ENCODE measurements around the gene CPNE6.

The CPNE6 gene

GRCh38 chr14:24064091-24064795 is 7.1 kb upstream of the CPNE6 start:
- H3K4me1 ChIP-seq (ENCODE audit: insufficient read depth, low read length), result no peaks in the 10 kb centered on the region
- H3K36me3 ChIP-seq (ENCODE audit: insufficient read depth, low read length), result no peaks in the 10 kb centered on the region
- H3K4me3 ChIP-seq (ENCODE audit: low read length), result no peak overlapping the region
- H3K27me3 ChIP-seq (ENCODE audit: insufficient read depth, low read length), result no peaks in the 10 kb centered on the region
- H3K9me3 ChIP-seq (ENCODE audit: insufficient read depth, low read depth, low read length), result no peaks in the 10 kb centered on the region
- 91% methylated on average over 7 of the region's 7 CpGs for WGBS
- H3K27ac ChIP-seq (ENCODE audit: low read depth, low read length), result no peak overlapping the region
- H3K9ac ChIP-seq (ENCODE audit: low read depth, low read length), result no peak overlapping the region

GRCh38 chr14:24064856-24065255 is 6.5 kb upstream of the CPNE6 start:
- no peak overlapping the region for H3K9ac ChIP-seq (ENCODE audit: low read depth, low read length)
- 95% methylated on average over 12 of the region's 15 CpGs for WGBS
- H3K27me3 ChIP-seq (ENCODE audit: insufficient read depth, low read length), result no peaks in the 10 kb centered on the region
- no peak overlapping the region for H3K4me3 ChIP-seq (ENCODE audit: low read length)
- H3K27ac ChIP-seq (ENCODE audit: low read depth, low read length), result no peak overlapping the region
- no peaks in the 10 kb centered on the region for H3K36me3 ChIP-seq (ENCODE audit: insufficient read depth, low read length)
- H3K9me3 ChIP-seq (ENCODE audit: insufficient read depth, low read depth, low read length), result no peaks in the 10 kb centered on the region
- H3K4me1 ChIP-seq (ENCODE audit: insufficient read depth, low read length), result no peaks in the 10 kb centered on the region

- H3K27me3 ChIP-seq (ENCODE audit: insufficient read depth, low read length), result no peaks in the 10 kb centered on the region
- WGBS, result 79% methylated on average over 8 of the region's 8 CpGs
- H3K9ac ChIP-seq (ENCODE audit: low read depth, low read length), result no peak overlapping the region
- H3K36me3 ChIP-seq (ENCODE audit: insufficient read depth, low read length), result no peaks in the 10 kb centered on the region
- H3K4me1 ChIP-seq (ENCODE audit: insufficient read depth, low read length), result no peaks in the 10 kb centered on the region
- no peaks in the 10 kb centered on the region for H3K9me3 ChIP-seq (ENCODE audit: insufficient read depth, low read depth, low read length)
- H3K27ac ChIP-seq (ENCODE audit: low read depth, low read length), result no peak overlapping the region
- no peak overlapping the region for H3K4me3 ChIP-seq (ENCODE audit: low read length)
Observed at GRCh38 chr14:24065408-24065807, 6.0 kb upstream of the CPNE6 start.

- no peak overlapping the region for H3K4me3 ChIP-seq (ENCODE audit: low read length)
- no peaks in the 10 kb centered on the region for H3K36me3 ChIP-seq (ENCODE audit: insufficient read depth, low read length)
- no peak overlapping the region for H3K9ac ChIP-seq (ENCODE audit: low read depth, low read length)
- H3K9me3 ChIP-seq (ENCODE audit: insufficient read depth, low read depth, low read length), result no peaks in the 10 kb centered on the region
- H3K4me1 ChIP-seq (ENCODE audit: insufficient read depth, low read length), result no peaks in the 10 kb centered on the region
- no peaks in the 10 kb centered on the region for H3K27me3 ChIP-seq (ENCODE audit: insufficient read depth, low read length)
- no peak overlapping the region for H3K27ac ChIP-seq (ENCODE audit: low read depth, low read length)
- 92% methylated on average over 8 of the region's 8 CpGs for WGBS
Observed at GRCh38 chr14:24066496-24067132, 4.7 kb upstream of the CPNE6 start.

GRCh38 chr14:24067133-24068082 is 4.0 kb upstream of the CPNE6 start:
- WGBS, result 95% methylated on average over 12 of the region's 12 CpGs
- H3K27ac ChIP-seq (ENCODE audit: low read depth, low read length), result no peak overlapping the region
- no peak overlapping the region for H3K9ac ChIP-seq (ENCODE audit: low read depth, low read length)
- H3K9me3 ChIP-seq (ENCODE audit: insufficient read depth, low read depth, low read length), result no peaks in the 10 kb centered on the region
- H3K4me1 ChIP-seq (ENCODE audit: insufficient read depth, low read length), result no peaks in the 10 kb centered on the region
- no peaks in the 10 kb centered on the region for H3K36me3 ChIP-seq (ENCODE audit: insufficient read depth, low read length)
- H3K4me3 ChIP-seq (ENCODE audit: low read length), result no peak overlapping the region
- H3K27me3 ChIP-seq (ENCODE audit: insufficient read depth, low read length), result no peaks in the 10 kb centered on the region

- no peaks in the 10 kb centered on the region for H3K9me3 ChIP-seq (ENCODE audit: insufficient read depth, low read depth, low read length)
- no peak overlapping the region for H3K27ac ChIP-seq (ENCODE audit: low read depth, low read length)
- whole genome bisulfite sequencing, result 91% methylated on average over 10 of the region's 10 CpGs
- no peak overlapping the region for H3K9ac ChIP-seq (ENCODE audit: low read depth, low read length)
- no peak overlapping the region for H3K4me3 ChIP-seq (ENCODE audit: low read length)
- H3K4me1 ChIP-seq (ENCODE audit: insufficient read depth, low read length), result no peaks in the 10 kb centered on the region
- H3K36me3 ChIP-seq (ENCODE audit: insufficient read depth, low read length), result no peaks in the 10 kb centered on the region
- no peaks in the 10 kb centered on the region for H3K27me3 ChIP-seq (ENCODE audit: insufficient read depth, low read length)
Observed at GRCh38 chr14:24068711-24069410, 2.5 kb upstream of the CPNE6 start.

GRCh38 chr14:24069411-24069735 is 2.0 kb upstream of the CPNE6 start:
- no peaks in the 10 kb centered on the region for H3K4me1 ChIP-seq (ENCODE audit: insufficient read depth, low read length)
- no peak overlapping the region for H3K9ac ChIP-seq (ENCODE audit: low read depth, low read length)
- H3K9me3 ChIP-seq (ENCODE audit: insufficient read depth, low read depth, low read length), result no peaks in the 10 kb centered on the region
- no peaks in the 10 kb centered on the region for H3K36me3 ChIP-seq (ENCODE audit: insufficient read depth, low read length)
- H3K27me3 ChIP-seq (ENCODE audit: insufficient read depth, low read length), result no peaks in the 10 kb centered on the region
- 90% methylated on average over 6 of the region's 6 CpGs for WGBS
- no peak overlapping the region for H3K4me3 ChIP-seq (ENCODE audit: low read length)
- no peak overlapping the region for H3K27ac ChIP-seq (ENCODE audit: low read depth, low read length)

- Histone ChIP-seq H3K9ac (ENCODE audit: low read depth, low read length) (no peak overlapping the region), H3K4me1 (ENCODE audit: insufficient read depth, low read length) (no peaks in the 10 kb centered on the region), H3K4me3 (ENCODE audit: low read length) (no peak overlapping the region), H3K27ac (ENCODE audit: low read depth, low read length) (no peak overlapping the region), H3K27me3 (ENCODE audit: insufficient read depth, low read length) (no peaks in the 10 kb centered on the region), H3K9me3 (ENCODE audit: insufficient read depth, low read depth, low read length) (no peaks in the 10 kb centered on the region), H3K36me3 (ENCODE audit: insufficient read depth, low read length) (no peaks in the 10 kb centered on the region)
- 90% methylated on average over 10 of the region's 10 CpGs for WGBS
Observed at GRCh38 chr14:24070285-24071143, 848 bp upstream of the CPNE6 start.

- no peaks in the 10 kb centered on the region for H3K27me3 ChIP-seq (ENCODE audit: insufficient read depth, low read length)
- 89% methylated on average over 12 of the region's 12 CpGs for WGBS
- no peak overlapping the region for H3K9ac ChIP-seq (ENCODE audit: low read depth, low read length)
- H3K27ac ChIP-seq (ENCODE audit: low read depth, low read length), result no peak overlapping the region
- no peaks in the 10 kb centered on the region for H3K9me3 ChIP-seq (ENCODE audit: insufficient read depth, low read depth, low read length)
- no peaks in the 10 kb centered on the region for H3K4me1 ChIP-seq (ENCODE audit: insufficient read depth, low read length)
- H3K36me3 ChIP-seq (ENCODE audit: insufficient read depth, low read length), result no peaks in the 10 kb centered on the region
- H3K4me3 ChIP-seq (ENCODE audit: low read length), result no peak overlapping the region
Observed at GRCh38 chr14:24071836-24072430, 571 bp downstream of the CPNE6 start.

- Histone ChIP-seq H3K4me1 (ENCODE audit: insufficient read depth, low read length) (no peaks in the 10 kb centered on the region), H3K9me3 (ENCODE audit: insufficient read depth, low read depth, low read length) (no peaks in the 10 kb centered on the region), H3K36me3 (ENCODE audit: insufficient read depth, low read length) (no peaks in the 10 kb centered on the region), H3K9ac (ENCODE audit: low read depth, low read length) (no peak overlapping the region), H3K27me3 (ENCODE audit: insufficient read depth, low read length) (no peaks in the 10 kb centered on the region), H3K27ac (ENCODE audit: low read depth, low read length) (no peak overlapping the region), H3K4me3 (ENCODE audit: low read length) (no peak overlapping the region)
- 84% methylated on average over 7 of the region's 7 CpGs for WGBS
Observed at GRCh38 chr14:24072436-24072835, 1.1 kb downstream of the CPNE6 start.

Measured in HUES64 (cell line).